Activated T-cell treated with anti-CD3 and anti-CD28 coated beads, Interleukin-2, amount 50 U/mL, for 72 hours (primary cell): ENCODE data around the gene KCNK15. TPM values are rescaled to one million over a fixed set of nuclear protein-coding genes. Genes with fewer than 3 reads are reported as not detected.
A peak's percentile ranks its signal among the peaks of the same experiment; 100 is the strongest.
"Not testable (repeated sequence)": the region's sequence is repeated elsewhere in the genome, so short reads cannot be mapped to it uniquely, and the experiment has no call there.

ENCODE experiments used
- ATAC-seq, 2 donors: fragments of 150-1000 bp; cut with Tn5 transposase; replicated peaks in 1 of 2; 2 replicates each; pipeline ENCODE4 v1.10.0; 2021; ENCODE audit warnings: moderate library complexity in 2 of 2, mild to moderate bottlenecking in 1 of 2
- DNase-seq, 2 donors: peaks; one replicate each; pipeline ENCODE4 v3.0.0; 2021 to 2022; ENCODE audit warnings: mixed read lengths in 1 of 2
- H3K27ac Mint-ChIP-seq: one replicate; pipeline ENCODE4 v1.8.0; 2022; ENCODE audit warnings: mild to moderate bottlenecking, moderate library complexity, mixed read lengths
- H3K27me3 Mint-ChIP-seq: one replicate; pipeline ENCODE4 v1.8.0; 2022; ENCODE audit warnings: low read depth, mixed read lengths
- H3K36me3 Mint-ChIP-seq, 2 donors: one replicate each; pipeline ENCODE4 v1.8.0; 2022; ENCODE audit warnings: mixed read lengths in 2 of 2, mild to moderate bottlenecking in 1 of 2; ENCODE audit not compliant: insufficient read depth in 2 of 2
- H3K4me1 Mint-ChIP-seq: one replicate; pipeline ENCODE4 v1.8.0; 2022; ENCODE audit warnings: low read depth, mixed read lengths
- H3K4me3 Mint-ChIP-seq, 2 donors: one replicate each; pipeline ENCODE4 v1.8.0; 2022; ENCODE audit warnings: mild to moderate bottlenecking in 2 of 2, mixed read lengths in 2 of 2, moderate library complexity in 2 of 2
- H3K9me3 Mint-ChIP-seq, 2 donors: one replicate each; pipeline ENCODE4 v1.8.0; 2022; ENCODE audit warnings: mixed read lengths in 2 of 2
- total RNA-seq, 2 donors: library from RNA; stranded (reverse); gene quantifications; one replicate each; pipeline ENCODE4 v1.2.3, GENCODE V29; 2022

Gene KCNK15
- total RNA-seq, 2 donors from 2014 or later, result 0.48 to 0.63 TPM

DNA sequence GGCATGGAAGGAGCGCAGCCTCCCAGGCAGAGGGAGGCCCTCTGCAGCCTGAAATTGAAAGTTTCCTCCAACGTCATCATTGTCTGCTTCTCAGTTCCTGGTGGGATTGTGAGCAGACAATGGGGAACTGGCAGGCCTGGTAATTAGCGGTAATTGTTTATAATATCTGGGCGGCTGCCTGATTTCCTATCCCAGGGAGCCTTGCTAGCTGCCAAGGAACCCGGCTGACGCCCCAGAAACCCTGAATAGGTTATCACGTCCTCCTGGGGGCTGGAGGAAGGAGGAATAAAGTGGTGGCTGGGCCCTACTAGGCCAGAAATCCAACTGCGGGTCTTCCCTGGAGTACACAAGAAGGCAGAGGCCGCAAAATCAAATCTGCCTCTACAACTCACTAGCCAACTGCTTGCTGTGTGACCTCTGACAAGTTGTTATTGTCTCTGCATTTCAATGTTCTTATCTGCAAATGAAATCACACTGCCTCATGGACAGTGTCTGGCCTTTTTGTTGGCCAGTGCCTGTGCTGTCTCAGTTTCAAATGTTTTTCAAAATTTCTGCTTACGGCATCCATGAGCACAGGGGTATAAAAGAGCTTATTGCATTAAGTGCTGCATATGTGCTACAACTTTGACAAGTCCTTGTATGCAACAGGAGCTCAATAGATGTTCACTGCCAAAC is 16.9 kb downstream of the KCNK15 start:
- Mint-ChIP-seq H3K36me3 (no peaks in the 10 kb centered on the region), H3K27me3 (peaks cover 16% of the 10 kb centered on the region), H3K27ac (no peak overlapping the region), H3K4me3 (no peak overlapping the region), H3K4me1 (no peaks in the 10 kb centered on the region), H3K9me3 (no peaks in the 10 kb centered on the region)
- no peak for ATAC-seq
- no peak for DNase-seq

- H3K36me3 Mint-ChIP-seq, H3K27ac Mint-ChIP-seq, H3K9me3 Mint-ChIP-seq, H3K4me1 Mint-ChIP-seq, ATAC-seq, H3K4me3 Mint-ChIP-seq, DNase-seq: not testable (repeated sequence)
- peaks cover 22% of the 10 kb centered on the region for H3K27me3 Mint-ChIP-seq
These were observed 18.1 kb downstream of the KCNK15 start for GRCh38 chr20:44763798-44764197.

DNA sequence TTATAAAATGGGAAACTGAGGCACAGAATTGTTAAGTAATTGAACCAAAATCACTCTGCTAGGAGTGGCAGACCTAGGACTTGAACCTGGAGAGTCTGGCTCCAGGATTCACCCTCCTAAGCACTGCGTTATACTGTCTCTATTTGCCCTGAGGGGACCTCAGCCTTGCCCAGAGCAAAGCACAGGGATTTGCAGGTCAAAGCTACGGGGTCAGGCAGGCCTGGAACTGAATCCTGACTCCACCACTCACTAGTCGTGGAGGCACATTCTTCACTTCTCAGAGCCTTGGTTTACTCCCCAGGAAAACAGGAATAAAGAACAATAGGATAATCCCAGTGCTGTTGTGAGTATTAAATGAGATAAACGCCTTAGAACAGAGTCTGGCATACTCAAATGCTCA is 19.4 kb downstream of the KCNK15 start:
- H3K27me3 Mint-ChIP-seq, result peaks cover 34% of the 10 kb centered on the region
- DNase-seq (no peak), ATAC-seq (no peak)
- no peaks in the 10 kb centered on the region for H3K36me3 Mint-ChIP-seq
- no peak overlapping the region for H3K4me3 Mint-ChIP-seq
- no peaks in the 10 kb centered on the region for H3K4me1 Mint-ChIP-seq
- no peaks in the 10 kb centered on the region for H3K9me3 Mint-ChIP-seq
- H3K27ac Mint-ChIP-seq, result no peak overlapping the region

DNA sequence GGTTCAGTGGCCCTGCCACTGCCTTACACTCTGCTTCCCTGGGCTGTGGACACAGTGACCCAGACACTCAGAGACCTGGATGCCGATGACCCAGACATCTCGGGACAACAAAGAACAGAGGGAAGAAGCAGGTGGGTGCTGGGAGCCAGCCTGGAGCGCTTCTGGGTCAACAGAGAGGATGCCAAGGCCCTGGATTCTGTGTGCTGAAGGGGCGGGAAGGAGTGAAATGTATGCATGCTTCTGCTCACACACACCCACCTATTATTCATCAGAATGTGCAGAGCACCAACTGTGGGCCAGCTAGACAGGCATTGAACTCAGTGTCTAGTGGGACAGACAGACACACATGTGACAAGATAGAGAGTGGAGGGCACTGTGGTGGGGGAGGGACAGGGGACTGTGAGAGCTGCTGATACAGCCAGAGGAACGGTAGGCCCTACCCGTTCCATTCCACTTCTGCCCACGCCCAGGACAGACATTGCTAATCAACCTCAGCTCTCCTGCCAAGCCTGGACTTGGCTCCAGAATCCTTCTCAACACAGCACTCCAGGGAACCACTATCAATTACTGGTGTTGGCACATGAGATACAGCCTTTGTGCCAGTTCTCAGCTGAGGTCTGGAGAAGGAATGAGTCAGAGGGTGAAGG is 20.2 kb downstream of the KCNK15 start:
- Mint-ChIP-seq H3K9me3 (no peaks in the 10 kb centered on the region), H3K36me3 (no peaks in the 10 kb centered on the region), H3K4me3 (no peak overlapping the region), H3K27ac (no peak overlapping the region), H3K27me3 (peaks cover 34% of the 10 kb centered on the region), H3K4me1 (no peaks in the 10 kb centered on the region)
- no peak for DNase-seq
- ATAC-seq, result no peak

DNA sequence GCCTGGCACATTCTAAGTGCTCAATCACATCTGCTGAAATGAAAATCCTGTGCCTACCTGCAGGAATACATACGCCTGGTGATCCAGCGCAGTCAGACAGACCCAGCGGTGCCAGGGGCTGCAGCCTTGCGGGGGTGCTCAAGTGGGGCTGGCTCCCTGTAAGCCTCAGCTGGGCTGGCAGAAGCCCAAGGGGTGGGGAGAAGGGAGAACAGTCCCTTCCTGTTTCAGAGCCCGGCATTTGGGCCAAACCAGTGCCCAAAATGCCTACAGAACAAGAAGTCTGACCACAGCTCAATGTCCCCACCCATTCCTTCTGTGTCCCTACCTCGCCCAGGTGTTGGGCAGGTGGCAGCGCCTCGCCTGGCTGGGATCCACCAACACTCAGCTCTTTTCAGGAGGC is 22.6 kb downstream of the KCNK15 start:
- DNase-seq (no peak), ATAC-seq (no peak)
- no peaks in the 10 kb centered on the region for H3K36me3 Mint-ChIP-seq
- H3K4me3 Mint-ChIP-seq, result no peak overlapping the region
- H3K27ac Mint-ChIP-seq, result no peak overlapping the region
- H3K27me3 Mint-ChIP-seq, result peaks cover 42% of the 10 kb centered on the region
- no peaks in the 10 kb centered on the region for H3K4me1 Mint-ChIP-seq
- H3K9me3 Mint-ChIP-seq, result no peaks in the 10 kb centered on the region

- Mint-ChIP-seq H3K27ac (no peak overlapping the region), H3K27me3 (peaks cover 39% of the 10 kb centered on the region), H3K36me3 (no peaks in the 10 kb centered on the region), H3K4me3 (no peak overlapping the region), H3K9me3 (no peaks in the 10 kb centered on the region), H3K4me1 (no peaks in the 10 kb centered on the region)
- DNase-seq (no peak), ATAC-seq (no peak)
These were observed 23.3 kb downstream of the KCNK15 start for GRCh38 chr20:44768854-44769480.

DNA sequence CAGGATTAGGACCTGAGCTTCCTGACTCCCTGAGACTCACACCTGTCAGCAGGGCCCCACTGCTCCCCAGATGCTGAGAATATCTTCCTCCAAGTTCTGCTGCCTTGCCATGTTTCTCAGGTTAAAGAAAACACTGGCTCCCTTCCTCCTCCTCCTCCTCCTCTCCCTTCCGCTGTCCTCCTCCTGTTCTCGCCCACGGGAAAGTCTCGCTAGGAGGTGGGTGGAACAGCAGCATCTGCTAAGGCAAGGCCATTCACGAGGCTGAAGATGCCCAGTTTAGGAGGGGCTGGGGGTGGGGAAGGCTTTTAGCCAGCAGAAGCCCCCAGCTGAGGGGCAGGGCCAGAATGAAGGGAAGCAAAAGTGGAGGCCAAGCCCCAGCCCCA is 23.8 kb downstream of the KCNK15 start:
- no peak overlapping the region for H3K27ac Mint-ChIP-seq
- no peaks in the 10 kb centered on the region for H3K9me3 Mint-ChIP-seq
- H3K4me3 Mint-ChIP-seq, result no peak overlapping the region
- ATAC-seq (no peak), DNase-seq (no peak)
- H3K27me3 Mint-ChIP-seq, result peaks cover 35% of the 10 kb centered on the region
- H3K4me1 Mint-ChIP-seq, result no peaks in the 10 kb centered on the region
- no peaks in the 10 kb centered on the region for H3K36me3 Mint-ChIP-seq

DNA sequence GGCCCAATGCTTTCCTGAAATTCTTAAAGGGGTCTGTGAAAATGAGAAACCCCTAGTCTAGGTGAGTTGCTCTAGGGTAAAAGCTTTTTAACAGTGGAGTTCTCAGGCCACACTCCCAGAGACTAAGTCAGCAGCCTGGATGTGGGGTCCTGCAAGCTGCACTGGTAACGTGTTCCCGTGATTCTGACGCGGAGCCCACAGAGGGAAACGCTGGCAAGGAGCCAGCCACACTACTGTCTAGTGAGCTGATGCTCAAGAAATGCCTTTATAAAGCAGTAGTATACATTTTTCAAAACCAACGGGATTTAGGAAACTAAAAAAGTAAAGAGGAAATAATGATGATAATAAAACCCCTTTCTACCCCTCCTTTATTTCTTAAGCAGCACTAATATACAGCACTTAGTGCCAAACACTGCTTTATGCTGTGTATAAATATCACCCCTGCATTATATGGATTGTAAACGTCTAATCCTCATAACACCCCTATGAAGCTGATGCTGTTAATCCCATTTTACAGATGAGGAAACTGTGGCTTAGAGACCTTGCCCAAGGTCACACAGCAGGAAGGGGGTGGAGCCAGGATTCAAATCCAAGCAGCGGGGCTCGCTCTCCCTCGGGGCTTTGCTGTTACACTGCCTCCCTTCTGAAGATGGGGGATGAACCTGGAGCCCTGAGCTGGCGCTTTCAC is 25.0 kb downstream of the KCNK15 start:
- Mint-ChIP-seq H3K4me1 (no peaks in the 10 kb centered on the region), H3K27ac (no peak overlapping the region), H3K36me3 (no peaks in the 10 kb centered on the region), H3K4me3 (no peak overlapping the region), H3K27me3 (peaks cover 35% of the 10 kb centered on the region), H3K9me3 (no peaks in the 10 kb centered on the region)
- DNase-seq (no peak), ATAC-seq (no peak)

DNA sequence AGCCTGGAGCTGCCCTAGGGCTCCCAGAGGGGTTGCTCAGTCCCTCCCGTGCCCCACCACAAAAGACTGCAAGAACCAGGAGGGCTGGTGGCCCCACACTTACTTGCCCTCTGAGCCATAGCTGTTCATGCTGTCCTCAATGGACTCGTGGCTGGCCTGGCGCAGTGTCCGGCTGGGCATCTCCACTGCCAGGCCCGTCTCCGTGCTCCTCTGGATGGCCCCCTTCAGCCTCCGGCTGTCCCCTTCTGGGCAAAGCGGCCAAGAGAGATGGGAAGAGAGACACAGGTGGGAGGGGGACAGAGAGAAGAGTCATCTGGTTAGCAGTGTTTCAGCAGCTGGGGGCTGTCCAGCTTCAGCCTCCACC is 25.5 kb downstream of the KCNK15 start:
- Mint-ChIP-seq H3K36me3 (no peaks in the 10 kb centered on the region), H3K4me3 (no peak overlapping the region), H3K27me3 (peaks cover 30% of the 10 kb centered on the region), H3K27ac (no peak overlapping the region), H3K4me1 (no peaks in the 10 kb centered on the region), H3K9me3 (no peaks in the 10 kb centered on the region)
- no peak for ATAC-seq
- no peak for DNase-seq

DNA sequence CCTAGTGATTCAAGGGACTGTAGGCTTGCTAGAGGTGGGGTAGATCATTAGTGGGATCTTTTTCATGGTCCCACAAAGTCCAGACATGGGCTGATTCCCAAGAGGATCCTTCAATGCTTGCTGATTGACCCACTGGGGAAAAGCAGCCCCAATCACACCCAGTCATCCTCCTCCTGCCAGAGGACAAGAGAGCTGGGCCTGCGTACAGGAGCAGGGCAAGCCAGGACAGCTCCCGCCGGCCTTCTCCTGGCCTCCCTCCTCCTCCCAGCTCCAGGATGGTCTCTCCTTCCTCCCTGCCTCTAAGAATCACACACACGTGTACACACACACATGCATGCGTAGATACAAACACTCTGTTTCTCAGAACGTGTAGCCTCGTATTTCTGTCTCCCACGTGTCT is 27.0 kb downstream of the KCNK15 start:
- Mint-ChIP-seq H3K27ac (no peak overlapping the region), H3K9me3 (no peaks in the 10 kb centered on the region), H3K4me3 (no peak overlapping the region), H3K27me3 (peaks cover 26% of the 10 kb centered on the region), H3K36me3 (no peaks in the 10 kb centered on the region), H3K4me1 (no peaks in the 10 kb centered on the region)
- DNase-seq, result no peak
- ATAC-seq, result no peak

GRCh38 chr20:44773070-44773829 is 27.6 kb downstream of the KCNK15 start:
- no peaks in the 10 kb centered on the region for H3K9me3 Mint-ChIP-seq
- H3K4me3 Mint-ChIP-seq, result no peak overlapping the region
- DNase-seq (no peak), ATAC-seq (no peak)
- no peaks in the 10 kb centered on the region for H3K36me3 Mint-ChIP-seq
- no peaks in the 10 kb centered on the region for H3K4me1 Mint-ChIP-seq
- H3K27ac Mint-ChIP-seq, result no peak overlapping the region
- peaks cover 26% of the 10 kb centered on the region for H3K27me3 Mint-ChIP-seq

DNA sequence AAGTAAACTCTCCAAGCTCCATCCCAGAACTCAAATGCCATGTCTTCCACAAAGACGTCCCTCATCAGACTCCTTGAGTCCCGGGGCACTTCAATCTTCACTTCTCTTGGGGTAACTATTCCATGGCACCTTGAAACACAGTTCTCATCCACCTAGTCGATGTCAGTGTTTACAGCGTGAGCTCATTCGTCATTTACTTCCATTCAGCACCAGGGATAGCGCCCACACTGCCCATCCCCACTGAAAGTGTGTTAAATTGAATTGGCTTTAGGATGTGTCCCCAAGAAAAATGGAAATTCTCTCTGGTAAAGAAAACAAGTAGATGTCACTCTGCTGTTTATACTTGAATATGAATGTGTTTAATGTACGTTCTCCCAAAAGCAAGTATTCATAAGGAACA is 31.3 kb downstream of the KCNK15 start:
- Mint-ChIP-seq H3K4me3 (no peak overlapping the region), H3K36me3 (no peaks in the 10 kb centered on the region), H3K4me1 (no peaks in the 10 kb centered on the region), H3K27me3 (peaks cover 11% of the 10 kb centered on the region), H3K9me3 (no peaks in the 10 kb centered on the region), H3K27ac (no peak overlapping the region)
- ATAC-seq, result no peak
- no peak for DNase-seq

- no peak overlapping the region for H3K4me3 Mint-ChIP-seq
- H3K27ac Mint-ChIP-seq, result no peak overlapping the region
- H3K4me1 Mint-ChIP-seq, result no peaks in the 10 kb centered on the region
- H3K9me3 Mint-ChIP-seq, result no peaks in the 10 kb centered on the region
- DNase-seq (peak; percentile 29 to 36), ATAC-seq (no peak)
- peaks cover 17% of the 10 kb centered on the region for H3K27me3 Mint-ChIP-seq
- no peaks in the 10 kb centered on the region for H3K36me3 Mint-ChIP-seq
These were observed 34.6 kb downstream of the KCNK15 start for GRCh38 chr20:44780226-44780625.
